Measurements from ENCODE around the gene PPTC7.
"Not testable (repeated sequence)": the region's sequence is repeated elsewhere in the genome, so short reads cannot be mapped to it uniquely, and the experiment has no call there.

PPTC7 gene

DNA sequence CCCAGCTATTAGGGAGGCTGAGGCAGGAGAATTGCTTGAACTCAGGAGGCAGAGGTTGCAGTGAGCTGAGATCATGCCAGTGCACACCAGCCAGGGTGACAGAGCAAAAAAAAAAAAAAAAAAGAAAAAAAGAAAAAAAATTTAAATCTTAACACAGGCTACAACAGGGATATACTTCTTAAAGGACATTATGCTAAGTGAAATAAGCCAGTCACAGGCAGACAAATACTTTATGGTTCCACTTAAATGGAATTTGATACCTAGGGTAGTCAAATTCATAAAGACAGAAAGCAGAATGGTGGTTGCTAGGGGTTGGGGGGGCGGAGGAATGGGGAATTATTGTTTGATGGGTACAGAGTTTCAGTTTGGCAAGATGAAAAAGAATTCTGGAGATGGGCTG lies 14.8 kb upstream of the PPTC7 start:
- Histone ChIP-seq H3K27ac (no peak overlapping the region), H3K4me3 (no peak overlapping the region)
- TF ChIP-seq, protein P1, sequence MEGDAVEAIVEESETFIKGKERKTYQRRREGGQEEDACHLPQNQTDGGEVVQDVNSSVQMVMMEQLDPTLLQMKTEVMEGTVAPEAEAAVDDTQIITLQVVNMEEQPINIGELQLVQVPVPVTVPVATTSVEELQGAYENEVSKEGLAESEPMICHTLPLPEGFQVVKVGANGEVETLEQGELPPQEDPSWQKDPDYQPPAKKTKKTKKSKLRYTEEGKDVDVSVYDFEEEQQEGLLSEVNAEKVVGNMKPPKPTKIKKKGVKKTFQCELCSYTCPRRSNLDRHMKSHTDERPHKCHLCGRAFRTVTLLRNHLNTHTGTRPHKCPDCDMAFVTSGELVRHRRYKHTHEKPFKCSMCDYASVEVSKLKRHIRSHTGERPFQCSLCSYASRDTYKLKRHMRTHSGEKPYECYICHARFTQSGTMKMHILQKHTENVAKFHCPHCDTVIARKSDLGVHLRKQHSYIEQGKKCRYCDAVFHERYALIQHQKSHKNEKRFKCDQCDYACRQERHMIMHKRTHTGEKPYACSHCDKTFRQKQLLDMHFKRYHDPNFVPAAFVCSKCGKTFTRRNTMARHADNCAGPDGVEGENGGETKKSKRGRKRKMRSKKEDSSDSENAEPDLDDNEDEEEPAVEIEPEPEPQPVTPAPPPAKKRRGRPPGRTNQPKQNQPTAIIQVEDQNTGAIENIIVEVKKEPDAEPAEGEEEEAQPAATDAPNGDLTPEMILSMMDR (IDR thresholded peaks at IDR 0.05) = no peak
- no peak for DNase-seq (ENCODE audit: low spot score)

DNA sequence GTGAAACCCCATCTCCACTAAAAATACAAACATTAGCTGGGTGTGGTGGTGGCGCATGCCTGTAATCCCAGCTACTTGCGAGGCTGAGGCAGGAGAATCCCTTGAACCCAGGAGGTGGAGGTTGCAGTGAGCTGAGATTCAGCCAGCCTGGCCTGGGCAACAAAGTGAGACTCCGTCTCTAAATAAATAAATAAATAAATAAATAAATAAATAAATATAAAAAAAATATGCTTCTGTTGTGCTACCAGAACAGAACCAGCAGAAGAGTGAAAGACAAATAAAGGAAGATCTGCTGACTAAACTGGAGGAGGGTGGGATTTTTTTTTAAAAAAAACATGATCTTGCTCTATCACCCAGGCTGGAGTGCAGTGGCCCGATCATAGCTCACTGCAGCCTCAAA lies 9.8 kb upstream of the PPTC7 start:
- not testable (repeated sequence) for H3K4me3 ChIP-seq; DNase-seq (ENCODE audit: low spot score); H3K27ac ChIP-seq

DNA sequence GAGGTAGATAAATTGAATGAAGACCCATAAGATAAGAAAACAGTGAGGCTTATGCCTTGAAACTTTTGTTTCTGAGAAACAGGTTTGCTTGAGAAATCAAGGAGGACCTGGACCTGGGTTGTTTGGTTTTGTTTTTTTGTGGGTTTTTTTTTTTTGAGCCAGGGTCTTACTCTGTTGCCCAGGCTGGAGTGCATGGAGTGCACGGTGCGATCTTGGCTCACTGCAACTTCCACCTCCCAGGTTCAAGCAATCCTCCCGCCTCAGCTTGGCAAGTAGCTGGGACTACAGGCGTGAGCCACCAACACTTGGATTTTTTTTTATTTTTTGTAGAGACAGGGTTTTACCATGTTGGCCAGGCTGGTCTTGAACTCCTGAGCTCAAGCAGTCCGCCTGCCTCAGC lies 9.0 kb upstream of the PPTC7 start:
- no peak overlapping the region for H3K27ac ChIP-seq
- TF ChIP-seq, protein P1 (IDR thresholded peaks at IDR 0.05) = no peak
- no peak overlapping the region for H3K4me3 ChIP-seq
- DNase-seq (ENCODE audit: low spot score) = no peak

DNA sequence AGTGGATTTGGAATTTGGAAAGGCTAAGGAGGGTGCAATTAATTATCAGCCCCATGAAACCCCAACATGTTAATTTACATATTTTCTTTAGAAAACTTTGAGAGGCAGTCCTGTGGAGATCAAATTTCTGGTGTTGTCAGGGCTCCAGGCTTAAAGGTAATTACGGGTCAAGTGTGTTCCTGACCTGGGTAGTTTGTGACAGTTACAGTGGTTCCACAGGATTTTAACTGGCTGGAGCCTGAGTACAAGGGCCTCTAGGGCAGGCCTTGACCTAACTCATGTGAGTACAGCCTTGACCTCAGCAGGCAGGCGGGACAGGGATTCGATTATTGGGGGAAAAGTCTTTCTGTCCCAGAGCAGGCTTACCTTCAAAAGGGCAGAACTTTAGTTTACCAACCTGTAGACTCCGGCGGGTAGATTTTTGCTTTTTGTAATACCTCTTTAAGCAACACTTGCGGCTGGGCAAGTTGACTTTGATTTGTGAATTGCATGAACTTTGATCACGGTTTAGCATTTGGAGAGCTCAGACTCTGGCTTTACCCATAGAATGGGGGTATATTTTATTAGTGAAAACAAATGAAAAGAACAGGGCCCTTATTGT lies 8.4 kb upstream of the PPTC7 start:
- no peak for DNase-seq (ENCODE audit: low spot score)
- no peak overlapping the region for H3K4me3 ChIP-seq
- H3K27ac ChIP-seq = peak overlapping the region; percentile 32 to 79
- TF ChIP-seq, protein P1 (IDR thresholded peaks at IDR 0.05) = no peak

DNA sequence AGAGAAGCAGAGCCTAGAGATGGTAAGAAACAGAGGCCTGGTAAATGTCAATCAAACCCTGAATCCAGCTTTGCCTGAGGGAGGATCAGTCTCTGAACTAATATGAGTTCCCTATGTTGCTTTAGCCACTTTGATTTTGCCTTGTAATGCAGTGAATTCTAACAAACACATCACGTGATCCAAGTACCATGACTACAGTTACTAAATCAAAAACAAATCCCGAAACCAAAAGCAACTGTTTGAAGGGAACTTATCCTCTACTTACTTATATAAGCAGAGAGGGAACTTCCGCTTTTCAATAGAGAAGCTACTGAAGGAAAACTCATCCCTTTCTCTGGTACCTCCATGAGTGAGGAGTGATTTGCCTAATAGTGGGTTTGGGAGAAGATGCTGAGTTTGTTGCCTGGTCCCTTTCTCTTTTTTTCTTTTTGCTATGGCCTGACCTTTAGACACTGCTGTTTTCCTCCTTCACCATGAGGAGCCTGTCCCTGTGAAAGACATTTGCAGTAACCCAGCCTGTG lies 7.7 kb upstream of the PPTC7 start:
- no peak for DNase-seq (ENCODE audit: low spot score)
- peak overlapping the region; percentile 32 to 79 for H3K27ac ChIP-seq
- TF ChIP-seq, protein P1 (IDR thresholded peaks at IDR 0.05) = no peak
- no peak overlapping the region for H3K4me3 ChIP-seq

DNA sequence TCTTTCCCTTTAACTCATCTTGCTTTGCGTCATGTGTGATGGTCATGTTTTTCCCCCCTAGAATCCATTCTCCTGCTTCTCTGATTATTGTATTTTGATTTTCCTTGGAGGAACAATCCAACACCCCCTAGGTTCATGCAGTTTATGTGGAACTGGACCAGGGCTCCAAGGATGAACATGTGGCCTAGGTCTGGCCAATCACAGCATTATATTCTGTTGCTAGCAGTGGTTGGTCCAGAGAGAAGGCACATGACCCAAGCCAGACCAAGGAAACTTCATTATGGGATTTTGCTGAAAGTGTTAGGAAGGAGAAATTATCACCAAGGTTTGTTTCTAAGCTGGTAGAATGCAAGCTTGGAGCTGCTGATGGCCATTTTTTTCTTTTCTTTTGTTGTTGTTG lies 6.9 kb upstream of the PPTC7 start:
- TF ChIP-seq, protein P1 (IDR thresholded peaks at IDR 0.05) = no peak
- Histone ChIP-seq H3K4me3 (no peak overlapping the region), H3K27ac (peak overlapping the region in 1 of 2 donors; percentile 32)
- no peak for DNase-seq (ENCODE audit: low spot score)

DNA sequence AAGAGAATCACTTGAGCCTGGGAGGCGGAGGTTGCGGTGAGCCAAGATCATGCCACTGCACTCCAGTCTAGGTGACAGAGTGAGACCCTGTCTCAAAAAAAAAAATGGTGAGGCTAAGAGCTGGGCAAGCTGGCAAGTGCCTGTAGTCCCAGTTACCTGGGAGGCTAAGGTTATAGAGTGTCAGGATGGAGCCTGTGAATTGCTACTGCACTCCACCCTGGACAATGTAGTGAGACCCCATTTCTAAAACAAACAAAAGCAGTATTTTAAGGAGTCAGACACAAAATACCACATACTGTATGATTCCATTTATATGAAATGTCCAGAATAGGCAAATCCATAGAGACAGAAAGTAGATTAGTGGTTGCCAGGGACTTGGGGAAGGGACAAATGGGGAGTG lies 4.0 kb upstream of the PPTC7 start:
- H3K4me3 ChIP-seq; H3K27ac ChIP-seq; DNase-seq (ENCODE audit: low spot score): not testable (repeated sequence)

DNA sequence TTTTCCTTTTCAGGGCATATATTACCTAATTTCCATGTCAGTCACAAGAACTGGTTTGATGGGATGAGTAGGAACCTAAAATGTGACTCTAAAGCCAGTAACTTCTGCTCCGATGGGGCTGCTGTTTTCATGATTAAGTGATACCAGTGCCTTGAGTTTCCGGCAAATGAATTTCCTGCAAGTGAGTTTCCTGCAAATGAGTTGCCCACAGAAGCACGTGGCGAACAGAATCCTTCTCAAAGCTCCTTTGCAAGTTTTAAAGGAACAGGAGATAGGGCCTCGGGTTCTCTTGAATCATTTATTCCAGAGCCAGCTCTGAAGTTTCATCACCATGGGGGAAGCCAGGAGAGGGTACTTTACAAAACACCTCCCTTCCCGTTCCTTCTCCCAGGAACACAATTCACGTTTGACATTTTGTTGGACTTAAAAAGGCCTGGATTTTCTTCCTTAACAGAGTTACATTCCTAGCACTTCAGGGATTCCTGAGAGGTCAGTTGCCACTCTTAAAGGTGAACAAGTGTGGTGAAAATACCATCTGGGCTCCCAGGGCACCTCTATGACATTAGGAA lies 2.2 kb upstream of the PPTC7 start:
- no peak overlapping the region for H3K4me3 ChIP-seq
- peak overlapping the region in 1 of 2 donors; percentile 33 for H3K27ac ChIP-seq
- no peak for DNase-seq (ENCODE audit: low spot score)
- TF ChIP-seq, protein P1 (IDR thresholded peaks at IDR 0.05) = no peak

Data from coronary artery (tissue), 2 donors.